NOMO-1 treated with dmso at 0.1 percent for 144 hours (cell line): ENCODE data around the gene GALNS.
A peak's percentile ranks its signal among the peaks of the same experiment; 100 is the strongest.
"Not testable (repeated sequence)": the region's sequence is repeated elsewhere in the genome, so short reads cannot be mapped to it uniquely, and the experiment has no call there.

Source experiments
- DNase-seq: peaks from one replicate; lab custom pipeline; 2025; ENCODE audit not compliant: unreplicated experiment; lab: John Stamatoyannopoulos, UW

The GALNS gene

GRCh38 chr16:88856828-88857727 lies at the start of gene GALNS, which contains the start of gene TRAPPC2L:
TSS of gene GALNS (minus strand) at chr16:88856947. CDS start at chr16:88856877, 70 bp downstream.
TSS of gene TRAPPC2L (plus strand) at chr16:88857127. CDS start at chr16:88857151, 24 bp downstream.
- DNase-seq, result peak; percentile 88

GRCh38 chr16:88906020-88906419 lies 49.3 kb upstream of the GALNS start:
- DNase-seq, result no peak

GRCh38 chr16:88905563-88905962 lies 48.8 kb upstream of the GALNS start:
- DNase-seq, result no peak

GRCh38 chr16:88904676-88905365 lies 48.1 kb upstream of the GALNS start:
- DNase-seq, result no peak

GRCh38 chr16:88903267-88903666 lies 46.5 kb upstream of the GALNS start:
- DNase-seq, result no peak

- DNase-seq, result no peak
Observed at GRCh38 chr16:88902744-88903143, 46.0 kb upstream of the GALNS start.

GRCh38 chr16:88901718-88902337 lies 45.1 kb upstream of the GALNS start:
- DNase-seq, result no peak

- DNase-seq, result no peak
Observed at GRCh38 chr16:88900662-88901052, 43.9 kb upstream of the GALNS start.

- DNase-seq, result no peak
Observed at GRCh38 chr16:88899901-88900661, 43.3 kb upstream of the GALNS start.

- no peak for DNase-seq
Observed at GRCh38 chr16:88897696-88898425, 41.1 kb upstream of the GALNS start.

GRCh38 chr16:88896238-88897070 lies 39.7 kb upstream of the GALNS start:
- DNase-seq, result no peak

GRCh38 chr16:88895335-88895734 lies 38.6 kb upstream of the GALNS start:
- no peak for DNase-seq

- no peak for DNase-seq
Observed at GRCh38 chr16:88894681-88895300, 38.0 kb upstream of the GALNS start.

- DNase-seq, result not testable (repeated sequence)
Observed at GRCh38 chr16:88894266-88894665, 37.5 kb upstream of the GALNS start.

GRCh38 chr16:88893127-88893968 lies 36.6 kb upstream of the GALNS start:
- no peak for DNase-seq

GRCh38 chr16:88892065-88892464 lies 35.3 kb upstream of the GALNS start:
- DNase-seq, result no peak

- DNase-seq, result no peak
Observed at GRCh38 chr16:88891083-88891482, 34.3 kb upstream of the GALNS start.
